Measurements from ENCODE around the gene LRP2.

DNA sequence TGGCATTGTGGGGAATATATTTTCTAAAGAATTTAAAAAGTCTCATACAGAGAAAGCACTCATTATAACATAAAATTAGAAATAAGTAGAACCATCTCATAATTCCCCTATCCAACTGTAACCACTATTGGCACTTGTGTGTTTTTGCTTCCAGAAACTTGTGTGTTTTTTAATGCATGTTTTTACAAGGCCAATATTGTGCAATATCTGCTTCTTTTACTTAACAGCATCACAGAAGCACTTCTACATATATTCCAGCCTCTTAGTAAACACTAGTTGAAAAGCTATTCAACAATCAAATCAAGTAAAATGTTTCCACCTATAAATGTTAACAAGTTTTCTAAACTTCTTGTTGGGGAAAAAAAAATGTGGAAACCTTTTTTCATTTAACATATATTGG, 132.7 kb downstream of the LRP2 start:
- TF ChIP-seq CTCF (IDR thresholded peaks at IDR 0.05; ENCODE audit: low read depth, low read length): no peak
- TF ChIP-seq MYC (IDR thresholded peaks at IDR 0.05; ENCODE audit: low read depth, low read length): no peak
- no peak for TF ChIP-seq POLR2A (IDR thresholded peaks at IDR 0.05; ENCODE audit: extremely low read depth, insufficient read length)
- TF ChIP-seq, protein P1, sequence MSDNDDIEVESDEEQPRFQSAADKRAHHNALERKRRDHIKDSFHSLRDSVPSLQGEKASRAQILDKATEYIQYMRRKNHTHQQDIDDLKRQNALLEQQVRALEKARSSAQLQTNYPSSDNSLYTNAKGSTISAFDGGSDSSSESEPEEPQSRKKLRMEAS (IDR thresholded peaks at IDR 0.05; ENCODE audit: low read depth, low read length): no peak

Measured in NB4 (cell line).